Myometrial cell (primary cell): ENCODE measurements around the gene PARK7. TPM values are rescaled to one million over a fixed set of nuclear protein-coding genes. Genes with fewer than 3 reads are reported as not detected.

ENCODE experiments used
- total RNA-seq: library from RNA; depleted of rRNA; stranded (reverse); fragments of >200 nt; gene quantifications from 2 replicates; pipeline ENCODE4 v1.2.3, GENCODE V29; 2015

Gene PARK7
- 304 and 328 TPM in 2 replicates for total RNA-seq

DNA sequence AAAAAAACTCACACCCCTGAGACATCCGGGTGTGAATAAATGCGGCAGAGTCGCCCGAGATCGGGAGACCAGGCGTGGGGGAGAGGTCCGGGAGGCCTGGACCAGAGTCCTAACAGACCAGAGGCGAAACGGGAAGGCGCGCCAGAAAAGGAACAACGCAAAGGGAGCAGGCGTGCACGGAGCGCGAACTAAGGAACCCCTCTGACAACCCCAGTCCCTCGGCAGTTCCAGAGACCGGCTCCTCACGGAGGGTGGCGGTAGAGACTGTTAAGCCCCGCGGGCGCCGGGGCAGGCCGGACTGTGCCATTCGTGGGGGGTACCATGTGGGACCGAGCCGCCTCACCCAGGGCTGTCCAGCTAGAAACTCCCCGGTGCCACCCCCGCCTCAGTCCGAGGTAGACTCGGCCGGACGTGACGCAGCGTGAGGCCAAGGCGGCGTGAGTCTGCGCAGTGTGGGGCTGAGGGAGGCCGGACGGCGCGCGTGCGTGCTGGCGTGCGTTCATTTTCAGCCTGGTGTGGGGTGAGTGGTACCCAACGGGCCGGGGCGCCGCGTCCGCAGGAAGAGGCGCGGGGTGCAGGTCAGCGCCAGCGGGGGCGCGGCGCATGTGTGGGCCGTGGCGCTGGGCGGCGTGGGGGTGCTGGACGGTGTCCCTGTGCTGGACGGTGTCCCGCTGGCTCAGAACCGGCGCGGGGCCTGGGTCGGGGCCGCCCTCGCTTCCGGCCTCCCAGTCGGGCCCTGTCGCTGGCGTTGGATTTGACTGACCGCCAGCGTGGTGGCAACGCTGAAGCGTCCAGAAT, at the start of gene PARK7:
Gene PARK7 (plus strand): TSS at position 496 of the 798 bp plus-strand sequence. CDS start 1,075 bp downstream, outside the sequence.

DNA sequence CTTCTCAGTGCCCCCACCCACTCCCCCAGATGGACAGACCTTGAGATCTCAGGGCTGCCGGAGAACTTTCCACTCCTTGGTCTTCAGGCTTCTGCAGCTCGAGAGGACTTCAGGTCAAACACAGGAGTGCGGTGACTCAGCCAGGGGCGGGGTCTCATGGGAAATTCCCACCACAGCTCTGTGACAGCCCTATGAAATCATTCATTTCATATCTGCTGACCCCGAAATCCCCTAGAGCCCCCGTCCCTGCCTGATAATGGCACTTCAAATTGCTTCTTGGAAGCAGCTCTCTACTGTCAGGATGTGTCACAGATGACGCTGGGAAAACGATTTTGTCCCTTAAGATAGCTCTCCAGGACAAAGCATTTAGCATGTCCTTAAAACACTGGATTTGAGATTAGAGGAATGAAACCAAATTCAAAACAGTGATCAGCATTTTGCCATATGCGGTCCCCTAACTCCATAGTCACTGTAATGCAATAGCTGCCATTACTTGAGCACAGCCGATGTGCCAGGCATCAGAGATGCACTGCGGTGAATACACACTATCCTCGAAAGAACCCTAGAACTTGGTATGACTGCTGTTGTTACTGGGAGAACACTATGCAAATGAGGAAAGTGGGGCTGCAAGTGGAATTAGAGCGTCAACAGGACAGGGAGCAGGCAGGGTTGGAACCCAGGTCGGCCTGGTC, 20.6 kb upstream of the PARK7 start, which contains the start of gene TNFRSF9:
Gene TNFRSF9 (minus strand): TSS at position 95 of the 692 bp plus-strand sequence. CDS start 845 bp downstream, outside the sequence.

DNA sequence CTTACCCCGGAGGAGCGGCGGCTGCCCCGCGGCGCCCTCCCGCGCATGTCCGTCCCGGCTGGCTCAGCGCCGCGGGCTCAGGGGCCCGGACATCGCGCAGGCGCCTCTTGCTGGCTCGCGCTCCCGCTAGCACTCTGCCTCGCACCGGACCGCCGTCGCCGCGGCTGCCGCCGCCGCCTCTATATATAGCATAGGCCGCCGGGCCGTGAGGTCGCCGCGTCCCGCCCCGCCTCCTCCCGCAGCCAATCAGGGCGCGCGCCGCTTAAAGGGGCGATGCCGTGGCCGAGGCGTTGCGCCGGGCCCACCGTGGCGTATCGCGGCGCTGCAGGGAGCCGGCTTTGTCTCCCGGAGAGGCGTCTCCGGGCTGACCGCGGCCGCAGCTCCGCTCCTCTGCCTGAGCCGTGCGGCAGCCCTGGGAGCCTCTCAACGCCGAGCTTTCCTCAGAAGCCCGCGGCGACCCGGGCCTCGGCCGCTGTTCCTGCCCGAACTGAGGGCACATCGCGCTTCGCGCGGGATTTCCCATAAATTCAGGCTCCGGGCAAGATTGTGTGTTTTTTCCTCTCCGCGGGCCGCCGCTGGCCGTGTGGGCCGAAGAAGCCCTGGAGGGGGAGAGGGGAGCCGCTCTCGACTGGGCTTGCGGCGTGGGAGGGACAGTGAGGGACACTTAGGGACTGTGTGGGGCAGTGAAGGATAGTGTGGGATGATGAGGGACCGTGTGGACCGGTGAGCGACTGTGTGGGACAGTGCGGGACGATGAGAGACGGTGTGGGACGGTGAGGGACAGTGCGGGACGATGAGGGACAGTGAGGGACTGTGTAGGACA, 64.9 kb downstream of the PARK7 start, which contains the start of gene ERRFI1:
Gene ERRFI1 (minus strand): TSS at position 157 of the 823 bp plus-strand sequence. CDS start 10,690 bp downstream, outside the sequence.

Other genes with a start within 250 kb of the PARK7 start
- 122 and 139 TPM in 2 replicates for gene VAMP3, start 190.4 kb upstream of the PARK7 start, total RNA-seq
- 2.5 and 4.3 TPM in 2 replicates for gene PER3, start 177.4 kb upstream of the PARK7 start, total RNA-seq
- gene UTS2, start 108.6 kb upstream of the PARK7 start, total RNA-seq = not detected in 2 replicates
- 0.53 and 1.7 TPM in 2 replicates for gene TNFRSF9, start 20.9 kb upstream of the PARK7 start, total RNA-seq
- 533 and 653 TPM in 2 replicates for gene ERRFI1, start 64.6 kb downstream of the PARK7 start, total RNA-seq